GM12878 (cell line): ENCODE results near the gene TAF6L. TPM values are rescaled to one million over a fixed set of nuclear protein-coding genes. Genes with fewer than 3 reads are reported as not detected.

Experiments used
- ATAC-seq: fragments of 200-7000 bp; cut with Tn5 transposase; 3 replicates; pipeline ENCODE4 v1.9.1; 2020; ENCODE audit warnings: mild to moderate bottlenecking, moderate library complexity
- BruUV-seq: library from RNA; stranded (reverse); fragments of 400-500 nt; replicated peaks from 2 replicates; lab custom pipeline; 2021; lab: Mats Ljungman, UMichigan
- CTCF ChIA-PET: fragments of 300-600 bp; sonication (Branson Sonifier 250); formaldehyde crosslinking; extraction: SDS; loops from one replicate; lab custom pipeline; 2021; ENCODE audit warnings: inconsistent platforms; lab: Yijun Ruan, JAX
- POLR2A ChIA-PET: fragments of 350-600 bp; formaldehyde crosslinking; extraction: SDS; loops from one replicate; lab custom pipeline; 2021; ENCODE audit warnings: inconsistent platforms; lab: Charles Lee
- RAD21 ChIA-PET: fragments of 300-600 bp; sonication (Branson Sonifier 250); formaldehyde crosslinking; loops from one replicate; lab custom pipeline; 2023; ENCODE audit warnings: antibody characterized with exemption; ENCODE audit not compliant: unreplicated experiment; lab: Charles Lee
- SMC1A ChIA-PET: fragments of 300-600 bp; sonication (Branson Sonifier 250); formaldehyde crosslinking; loops from one replicate; lab custom pipeline; 2023; ENCODE audit not compliant: unreplicated experiment, uncharacterized antibody; lab: Charles Lee
- DNase-seq: peaks from one replicate; pipeline ENCODE4 v3.0.0-alpha.2; 2011; ENCODE audit warnings: low read depth, low spot score
- FAIRE-seq: peaks from 3 replicates; lab custom pipeline; 2011; peaks lifted over from hg19 to GRCh38; lab: Jason Lieb, UNC
- H2AFZ ChIP-seq: 2 replicates; pipeline ENCODE4 v1.6.0; 2011; ENCODE audit warnings: low read depth, low read length, control low read depth; ENCODE audit not compliant: control insufficient read depth
- H3K27ac ChIP-seq: 2 replicates; pipeline ENCODE4 v1.5.1; 2011; ENCODE audit warnings: control low read depth; ENCODE audit not compliant: control insufficient read depth, insufficient read depth
- H3K27me3 ChIP-seq, 2 experiments: replicated peaks in 1 of 2; 2 replicates each; pipeline versions ENCODE4 v1.6.0 to v1.6.1; 2011; ENCODE audit warnings: low read length in 1 of 2; ENCODE audit not compliant: control insufficient read depth in 2 of 2, insufficient read depth in 2 of 2
- H3K36me3 ChIP-seq, 2 experiments: 2 replicates each; pipeline ENCODE4 v1.5.1; 2011; ENCODE audit warnings: low read length in 1 of 2; ENCODE audit not compliant: control insufficient read depth in 2 of 2, insufficient read depth in 2 of 2
- H3K4me1 ChIP-seq: 2 replicates; pipeline ENCODE4 v1.6.1; 2011; ENCODE audit warnings: mild to moderate bottlenecking, low read length, moderate library complexity, mixed read lengths; ENCODE audit not compliant: control insufficient read depth, insufficient read depth
- H3K4me2 ChIP-seq: 2 replicates; pipeline ENCODE4 v1.6.0; 2011; ENCODE audit warnings: control low read depth; ENCODE audit not compliant: control insufficient read depth, insufficient read depth
- H3K4me3 ChIP-seq: fragments of 200-600 bp; sonication (generic); 2 replicates; pipeline ENCODE4 v1.5.1; 2016
- H3K79me2 ChIP-seq: 2 replicates; pipeline ENCODE4 v1.6.0; 2011; ENCODE audit warnings: low read length; ENCODE audit not compliant: control insufficient read depth, insufficient read depth
- H3K9ac ChIP-seq: 2 replicates; pipeline ENCODE4 v1.8.0; 2011; ENCODE audit warnings: low read length, control low read depth, mixed read lengths; ENCODE audit not compliant: control insufficient read depth, insufficient read depth
- H3K9me3 ChIP-seq: replicated peaks from 3 replicates; pipeline ENCODE4 v1.5.1; 2011; ENCODE audit warnings: mild to moderate bottlenecking, low read length; ENCODE audit not compliant: control insufficient read depth, insufficient read depth
- H4K20me1 ChIP-seq: 2 replicates; pipeline ENCODE4 v1.6.0; 2011; ENCODE audit not compliant: control insufficient read depth, insufficient read depth
- ATF7 ChIP-seq: fragments of 450-650 bp; IDR thresholded peaks from 2 replicates; pipeline ENCODE4 v1.6.1; 2016; ENCODE audit warnings: low read depth, mild to moderate bottlenecking
- BRCA1 ChIP-seq: IDR thresholded peaks from 2 replicates; pipeline ENCODE4 v1.6.1; 2011; ENCODE audit warnings: low read depth, low read length, improper control_type of control experiment
- CEBPZ ChIP-seq: fragments of 150-350 bp; IDR thresholded peaks from 2 replicates; pipeline ENCODE4 v1.6.1; 2016; ENCODE audit warnings: low read depth, low read length
- EGR1 ChIP-seq, 2 experiments: IDR thresholded peaks; 1 replicate in 1 of 2; 2 replicates in 1 of 2; pipeline ENCODE4 v1.6.1; 2011 to 2012; ENCODE audit warnings: low read depth in 2 of 2, low read length in 2 of 2, borderline replicate concordance in 1 of 2, mild to moderate bottlenecking in 1 of 2, moderate library complexity in 1 of 2
- EP300 ChIP-seq, 2 experiments: fragments of 150-350 bp in 1 of 2; IDR thresholded peaks; 2 replicates each; pipeline ENCODE4 v1.6.1; 2011 to 2012; ENCODE audit warnings: low read depth in 2 of 2, low read length in 2 of 2, borderline replicate concordance in 1 of 2, improper control_type of control experiment in 1 of 2, inconsistent platforms in 1 of 2; ENCODE audit not compliant: control insufficient read depth in 1 of 2
- HDAC6 ChIP-seq: fragments of 200-600 bp; sonication (generic); IDR thresholded peaks from one replicate; pipeline ENCODE4 v1.8.0; 2017; ENCODE audit warnings: antibody characterized with exemption; ENCODE audit not compliant: unreplicated experiment
- IKZF1 ChIP-seq: fragments of 450-650 bp; conservative IDR thresholded peaks from 2 replicates; pipeline ENCODE4 v1.6.1; 2017; ENCODE audit warnings: antibody characterized with exemption, mild to moderate bottlenecking
- IKZF2 ChIP-seq, 2 experiments: fragments of 450-650 bp; IDR thresholded peaks; 2 replicates each; pipeline ENCODE4 v1.6.1; 2017; ENCODE audit warnings: mild to moderate bottlenecking in 2 of 2, moderate library complexity in 2 of 2
- NBN ChIP-seq: fragments of 450-650 bp; IDR thresholded peaks from 2 replicates; pipeline ENCODE4 v1.6.1; 2016
- NFIC ChIP-seq: IDR thresholded peaks from 2 replicates; pipeline ENCODE4 v1.6.1; 2012; ENCODE audit warnings: low read depth, mild to moderate bottlenecking, inconsistent platforms, low read length, moderate library complexity
- NR2C1 ChIP-seq: fragments of 450-650 bp; IDR thresholded peaks from 2 replicates; pipeline ENCODE4 v1.6.1; 2017; ENCODE audit warnings: antibody characterized with exemption, mild to moderate bottlenecking, moderate library complexity
- PAX8 ChIP-seq: fragments of 450-650 bp; IDR thresholded peaks from 2 replicates; pipeline ENCODE4 v1.6.1; 2017; ENCODE audit warnings: mild to moderate bottlenecking, moderate library complexity
- PML ChIP-seq: IDR thresholded peaks from 2 replicates; pipeline ENCODE4 v1.6.1; 2012; ENCODE audit warnings: low read length, inconsistent platforms
- RCOR1 ChIP-seq: conservative IDR thresholded peaks from 2 replicates; pipeline ENCODE4 v1.6.1; 2012; ENCODE audit warnings: low read depth, low read length, improper control_type of control experiment
- SIN3A ChIP-seq: IDR thresholded peaks from 2 replicates; pipeline ENCODE4 v1.6.1; 2012; ENCODE audit warnings: low read depth, low read length, improper control_type of control experiment
- SMARCA5 ChIP-seq: fragments of 450-650 bp; IDR thresholded peaks from 2 replicates; pipeline ENCODE4 v1.6.1; 2017; ENCODE audit warnings: mild to moderate bottlenecking
- SUZ12 ChIP-seq: fragments of 200-600 bp; sonication (generic); IDR thresholded peaks from one replicate; pipeline ENCODE4 v1.6.1; 2018; ENCODE audit warnings: antibody characterized with exemption, mild to moderate bottlenecking; ENCODE audit not compliant: unreplicated experiment
- ZBTB33 ChIP-seq: fragments of 450-650 bp; IDR thresholded peaks from 2 replicates; pipeline ENCODE4 v1.6.1; 2017; ENCODE audit warnings: mild to moderate bottlenecking
- ZNF384 ChIP-seq: IDR thresholded peaks from 2 replicates; pipeline ENCODE4 v1.6.1; 2012; ENCODE audit warnings: low read depth, mild to moderate bottlenecking, low read length, improper control_type of control experiment, borderline replicate concordance
- WGBS: methylation state at CpG from one replicate; pipeline ENCODE4 v1.1.6; 2016; ENCODE audit warnings: low lambda C conversion rate; ENCODE audit not compliant: insufficient replicate concordance, insufficient coverage; ENCODE audit errors: missing lambda C conversion rate; 5-methylcytosine and 5-hydroxymethylcytosine counted together
- in situ Hi-C: fragments of 300-500 bp; cut with MboI; formaldehyde crosslinking; loops from 9 replicates; pipeline ENCODE4 v1.14.3; 2018; ENCODE audit warnings: mixed read lengths
- intact Hi-C: fragments of 100-400 bp; cut with micrococcal nuclease; formaldehyde crosslinking; loops from one replicate; pipeline ENCODE4 v1.14.2; 2022; ENCODE audit not compliant: unreplicated experiment
- polyA plus RNA-seq, 11 experiments: library from polyadenylated mRNA; depleted of rRNA in 4 of 11; unstranded in 6 of 11; stranded (reverse) in 5 of 11; fragments of >200 nt; fragmentation: Nextera tagmentation in 4 of 11; fragmentation: Illumina TruSeq in 1 of 11; extraction: Ambion mirVana in 4 of 11; extraction: Trizol in 1 of 11; gene quantifications; 1 replicate in 1 of 11; 2 replicates in 10 of 11; pipeline versions ENCODE4 v1.2.1 to v1.2.3, GENCODE V29; 2011 to 2016; ENCODE audit warnings: inconsistent platforms in 2 of 11, missing spikeins in 2 of 11, low read depth in 1 of 11
- total RNA-seq, 4 experiments: library from RNA; depleted of rRNA in 3 of 4; stranded (reverse); fragments of >200 nt in 3 of 4; fragmentation: Illumina TruSeq in 1 of 4; extraction: Trizol in 1 of 4; gene quantifications; 2 replicates each; pipeline versions ENCODE4 v1.2.1 to v1.2.3, GENCODE V29; 2013 to 2021

TAF6L gene
- total and polyA plus RNA-seq, 10 of the 15 experiments (the other 5 are each of a cell fraction or from before 2014, with no cell fraction given), result 0.15 to 35.6 (median 19.0) TPM

- no TSS peak for BruUV-seq
- WGBS, result 87% methylated on average over 9 of the region's 9 CpGs
- ChIA-PET RAD21 (no interaction called here), CTCF (interaction anchor here (1.3 kb wide), 1 partner anchor 14 kb away, joined by 3 read pairs; the partner anchor contains the start of gene POLR2G), POLR2A (interaction anchor here (0.6 to 1.1 kb wide), 3 partner anchors 13 to 148 kb away, joined by 3 to 4 read pairs (median 4); no protein-coding TSS in a partner anchor), SMC1A (interaction anchor here (0.5 to 1.7 kb wide), 6 partner anchors 11 to 244 kb away, joined by 3 to 8 read pairs (median 3); partner anchors contain the start of gene WDR74)
- no peak for DNase-seq
- no peak overlapping the region for H3K9ac ChIP-seq
- no peak for FAIRE-seq
- TF ChIP-seq IKZF1 (no peak), NBN (no peak), EGR1 (IDR thresholded peaks at IDR 0.05; ENCODE audit: borderline replicate concordance in 1 of 2, low read depth in 2 of 2, low read length in 2 of 2) (no peak), SMARCA5 (no peak), ATF7 (no peak), NR2C1 (no peak), PML (no peak), SIN3A (no peak), ZNF384 (no peak), IKZF2 (IDR thresholded peaks at IDR 0.05) (no peak), RCOR1 (no peak), BRCA1 (no peak), HDAC6 (no peak), ZBTB33 (no peak), NFIC (no peak), SUZ12 (no peak), PAX8 (no peak), CEBPZ (no peak), EP300 (IDR thresholded peaks at IDR 0.05; ENCODE audit: borderline replicate concordance in 1 of 2, control insufficient read depth in 1 of 2, low read depth in 2 of 2, low read length in 2 of 2) (no peak)
- no peak overlapping the region for H2AFZ ChIP-seq
- ATAC-seq, result no peak
- H3K79me2 ChIP-seq, result no peaks in the 10 kb centered on the region; the same call in 1 of the 2 replicates
- no peaks in the 10 kb centered on the region for H3K9me3 ChIP-seq
- no peak overlapping the region for H3K4me2 ChIP-seq
- intact Hi-C loops (no loop called here), in situ Hi-C loops (no loop called here)
- no peak overlapping the region for H3K27ac ChIP-seq
- H3K4me3 ChIP-seq, result no peak overlapping the region
- H3K4me1 ChIP-seq, result no peaks in the 10 kb centered on the region; the same call in 1 of the 2 replicates
- no peaks in the 10 kb centered on the region; a peak in 1 of 4 replicates for H3K36me3 ChIP-seq
- H3K27me3 ChIP-seq, result no peaks in the 10 kb centered on the region
- no peaks in the 10 kb centered on the region for H4K20me1 ChIP-seq
Measured at GRCh38 chr11:62747475-62748160, 23.6 kb upstream of the TAF6L start.
